NT2/D1 (cell line): ENCODE results near the gene NOG.

Experiments
- YY1 ChIP-seq: IDR thresholded peaks from 2 replicates; pipeline ENCODE4 v1.6.1; 2011; ENCODE audit not compliant: insufficient read length, insufficient read depth
- ZNF274 ChIP-seq: IDR thresholded peaks from 2 replicates; pipeline ENCODE4 v1.6.1; 2011; ENCODE audit warnings: mild to moderate bottlenecking, low read depth, low read length

- TF ChIP-seq ZNF274 (no peak), YY1 (no peak)
Measured at GRCh38 chr17:56637254-56637653, 43.8 kb downstream of the NOG start.
